GM12891 (cell line): Measurements from ENCODE around the gene PIP5K1C.

Source experiments
- POLR2A ChIP-seq: IDR thresholded peaks from 2 replicates; pipeline ENCODE4 v1.6.1; 2011; ENCODE audit warnings: low read depth, low read length, control low read depth
- POLR2AphosphoS5 ChIP-seq: IDR thresholded peaks from 2 replicates; pipeline ENCODE4 v1.6.1; 2011; ENCODE audit warnings: low read depth, low read length, control low read depth
- SPI1 ChIP-seq: IDR thresholded peaks from 2 replicates; pipeline ENCODE4 v1.6.1; 2011; ENCODE audit warnings: low read depth, low read length, control low read depth
- TAF1 ChIP-seq: IDR thresholded peaks from 2 replicates; pipeline ENCODE4 v1.6.1; 2011; ENCODE audit warnings: low read depth, low read length, control low read depth

DNA sequence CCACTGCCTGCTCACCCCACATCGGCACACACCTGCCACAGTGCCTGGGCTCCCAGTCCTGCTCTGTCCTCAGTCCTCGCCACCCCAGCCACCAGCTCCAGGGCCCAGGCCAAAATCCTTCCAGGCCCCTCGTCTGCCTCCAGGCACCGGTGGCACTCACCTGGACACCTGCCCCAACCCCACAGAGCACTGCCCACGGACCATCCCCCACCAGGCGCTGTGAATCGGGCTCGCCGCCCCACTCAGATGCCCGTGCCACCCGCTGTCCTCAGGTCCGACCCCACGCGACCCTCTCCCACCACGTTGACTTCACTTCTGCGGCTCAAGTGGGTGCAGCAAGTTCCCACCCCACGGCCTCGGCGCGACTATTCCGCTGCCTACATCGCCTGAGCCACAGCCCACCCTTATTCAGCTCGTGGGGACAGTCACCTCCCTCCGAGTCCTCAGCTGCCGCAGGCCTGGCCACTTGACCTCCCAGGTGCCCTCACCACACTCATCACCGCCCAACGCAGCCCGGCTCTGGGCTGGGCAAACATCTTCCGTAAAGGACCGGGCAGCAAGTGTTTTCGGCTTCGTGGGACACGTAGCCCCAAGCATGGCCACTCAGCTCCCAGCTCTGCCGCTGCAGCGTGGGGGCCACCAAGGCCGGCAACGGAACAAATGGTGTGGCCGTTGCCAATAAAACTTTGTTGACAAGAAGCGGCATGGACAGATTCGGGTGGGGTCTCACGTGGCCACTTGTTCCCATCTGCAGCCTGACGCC, 5.7 kb downstream of the PIP5K1C start:
- TF ChIP-seq POLR2AphosphoS5 = no peak
- no peak for TF ChIP-seq POLR2A
- TF ChIP-seq TAF1 = no peak
- no peak for TF ChIP-seq SPI1
